ENCODE measurements around the gene NIFK.

DNA sequence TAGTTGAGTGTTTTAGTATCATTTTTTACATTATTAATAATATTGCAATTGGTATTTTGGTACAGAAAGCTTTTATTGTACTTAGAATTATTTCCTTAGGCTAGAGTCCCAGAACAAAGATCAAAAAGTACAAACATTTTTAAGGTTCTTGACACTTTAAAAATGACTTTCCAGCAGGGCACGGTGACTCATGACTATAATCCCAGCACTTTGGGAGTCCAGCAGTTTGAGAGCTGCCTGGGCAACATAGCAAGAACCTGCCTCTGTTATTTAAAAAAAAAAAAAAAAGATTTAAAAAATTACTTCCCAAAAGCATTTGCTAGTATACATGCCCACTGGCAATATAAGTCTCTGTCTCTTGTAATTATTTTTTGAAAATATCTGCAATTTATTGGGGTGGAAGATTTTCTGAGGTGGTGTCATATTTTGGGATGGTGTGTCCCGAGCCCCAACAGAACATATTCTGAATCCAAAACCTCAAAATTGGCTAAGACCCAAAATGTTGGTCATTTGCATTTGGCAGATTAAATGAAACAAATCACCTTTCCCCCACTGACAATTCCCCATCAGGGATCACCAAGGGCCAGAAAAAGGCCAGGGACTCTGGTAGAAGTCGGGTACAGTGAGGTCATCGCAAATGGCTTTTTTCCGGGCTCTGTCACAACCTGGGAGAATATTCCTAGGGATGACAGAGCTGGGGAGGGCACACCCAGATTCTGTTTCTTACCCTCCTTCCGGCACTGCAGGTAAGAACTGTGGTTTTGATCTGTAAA lies 42.1 kb downstream of the NIFK start:
- no peak for TF ChIP-seq EZH2 (IDR thresholded peaks at IDR 0.05; ENCODE audit: borderline replicate concordance, insufficient read depth, low read depth, low read length, poor library complexity, severe bottlenecking)
- TF ChIP-seq, protein P1, sequence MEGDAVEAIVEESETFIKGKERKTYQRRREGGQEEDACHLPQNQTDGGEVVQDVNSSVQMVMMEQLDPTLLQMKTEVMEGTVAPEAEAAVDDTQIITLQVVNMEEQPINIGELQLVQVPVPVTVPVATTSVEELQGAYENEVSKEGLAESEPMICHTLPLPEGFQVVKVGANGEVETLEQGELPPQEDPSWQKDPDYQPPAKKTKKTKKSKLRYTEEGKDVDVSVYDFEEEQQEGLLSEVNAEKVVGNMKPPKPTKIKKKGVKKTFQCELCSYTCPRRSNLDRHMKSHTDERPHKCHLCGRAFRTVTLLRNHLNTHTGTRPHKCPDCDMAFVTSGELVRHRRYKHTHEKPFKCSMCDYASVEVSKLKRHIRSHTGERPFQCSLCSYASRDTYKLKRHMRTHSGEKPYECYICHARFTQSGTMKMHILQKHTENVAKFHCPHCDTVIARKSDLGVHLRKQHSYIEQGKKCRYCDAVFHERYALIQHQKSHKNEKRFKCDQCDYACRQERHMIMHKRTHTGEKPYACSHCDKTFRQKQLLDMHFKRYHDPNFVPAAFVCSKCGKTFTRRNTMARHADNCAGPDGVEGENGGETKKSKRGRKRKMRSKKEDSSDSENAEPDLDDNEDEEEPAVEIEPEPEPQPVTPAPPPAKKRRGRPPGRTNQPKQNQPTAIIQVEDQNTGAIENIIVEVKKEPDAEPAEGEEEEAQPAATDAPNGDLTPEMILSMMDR (IDR thresholded peaks at IDR 0.05), result no peak
